ENCODE results near the gene DNMT3A.

The DNMT3A gene

GRCh38 chr2:25222477-25223121 is 119.1 kb downstream of the DNMT3A start:
- DNase-seq (ENCODE audit: extremely low read depth, low read depth), result no peak
- TF ChIP-seq, protein P1, sequence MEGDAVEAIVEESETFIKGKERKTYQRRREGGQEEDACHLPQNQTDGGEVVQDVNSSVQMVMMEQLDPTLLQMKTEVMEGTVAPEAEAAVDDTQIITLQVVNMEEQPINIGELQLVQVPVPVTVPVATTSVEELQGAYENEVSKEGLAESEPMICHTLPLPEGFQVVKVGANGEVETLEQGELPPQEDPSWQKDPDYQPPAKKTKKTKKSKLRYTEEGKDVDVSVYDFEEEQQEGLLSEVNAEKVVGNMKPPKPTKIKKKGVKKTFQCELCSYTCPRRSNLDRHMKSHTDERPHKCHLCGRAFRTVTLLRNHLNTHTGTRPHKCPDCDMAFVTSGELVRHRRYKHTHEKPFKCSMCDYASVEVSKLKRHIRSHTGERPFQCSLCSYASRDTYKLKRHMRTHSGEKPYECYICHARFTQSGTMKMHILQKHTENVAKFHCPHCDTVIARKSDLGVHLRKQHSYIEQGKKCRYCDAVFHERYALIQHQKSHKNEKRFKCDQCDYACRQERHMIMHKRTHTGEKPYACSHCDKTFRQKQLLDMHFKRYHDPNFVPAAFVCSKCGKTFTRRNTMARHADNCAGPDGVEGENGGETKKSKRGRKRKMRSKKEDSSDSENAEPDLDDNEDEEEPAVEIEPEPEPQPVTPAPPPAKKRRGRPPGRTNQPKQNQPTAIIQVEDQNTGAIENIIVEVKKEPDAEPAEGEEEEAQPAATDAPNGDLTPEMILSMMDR (IDR thresholded peaks at IDR 0.05; ENCODE audit: low read depth, low read length), result no peak

DNA sequence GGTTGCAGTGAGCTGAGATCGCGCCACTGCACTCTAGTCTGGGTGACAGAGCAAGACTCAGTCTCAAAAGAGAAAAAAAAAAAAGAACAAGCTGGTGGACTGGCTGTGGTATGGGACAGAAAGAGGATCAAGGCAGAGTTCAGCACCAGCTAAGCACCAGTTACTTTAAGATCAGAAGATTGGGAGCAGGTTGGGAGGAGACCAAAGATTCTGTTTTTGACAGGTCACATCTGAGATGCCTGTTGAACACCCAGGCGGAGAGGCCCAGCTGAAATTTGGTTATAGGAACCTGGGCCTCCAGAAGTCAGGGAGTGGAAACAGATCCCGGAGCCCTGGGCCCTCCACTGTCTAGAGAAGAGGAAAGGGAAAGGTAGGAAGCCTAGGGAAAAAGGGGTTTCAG is 120.1 kb downstream of the DNMT3A start:
- DNase-seq (ENCODE audit: extremely low read depth, low read depth), result no peak
- TF ChIP-seq, protein P1 (IDR thresholded peaks at IDR 0.05; ENCODE audit: low read depth, low read length), result no peak

DNA sequence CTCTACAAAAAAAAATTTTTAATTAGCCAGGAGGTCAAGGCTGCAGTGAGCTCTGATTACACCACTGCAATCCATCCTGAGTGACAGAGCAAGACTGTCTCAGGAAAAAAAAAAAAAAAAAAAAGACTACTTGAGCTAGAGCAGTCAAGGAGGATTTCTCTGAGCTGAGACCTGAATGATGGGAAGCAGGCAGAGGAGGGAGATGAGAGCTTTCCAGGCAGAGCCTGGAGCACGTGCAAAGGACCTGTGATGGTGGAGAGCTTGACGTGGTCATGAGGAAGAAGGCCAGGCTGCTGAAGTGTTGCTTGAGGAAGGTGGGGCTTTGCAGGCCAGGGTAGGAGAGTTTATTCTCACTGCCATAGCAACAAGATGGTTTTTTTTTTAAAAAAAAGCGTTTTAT is 121.4 kb downstream of the DNMT3A start:
- no peak for DNase-seq (ENCODE audit: extremely low read depth, low read depth)

DNA sequence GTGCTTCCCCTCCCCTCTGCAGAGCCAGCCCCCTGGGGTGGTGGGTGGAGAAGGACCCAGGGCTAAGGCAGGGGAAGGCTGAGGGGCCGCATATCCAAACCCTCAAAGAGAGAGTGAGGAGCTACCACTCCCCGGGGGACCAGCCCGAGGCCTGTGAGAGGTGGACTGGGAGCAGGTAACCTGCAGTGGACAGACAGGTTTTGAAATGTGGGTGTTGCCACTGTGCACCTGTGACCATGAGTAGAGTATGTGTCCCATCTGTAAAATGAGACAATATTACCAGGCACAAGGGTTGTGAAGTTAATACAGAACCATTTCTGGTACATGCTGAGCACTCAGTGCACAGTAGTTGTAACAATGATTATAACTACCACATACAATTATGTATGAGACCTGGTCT is 122.1 kb downstream of the DNMT3A start:
- TF ChIP-seq, protein P1 (IDR thresholded peaks at IDR 0.05; ENCODE audit: low read depth, low read length), result no peak
- DNase-seq (ENCODE audit: extremely low read depth, low read depth), result no peak

More for the DNA sequence above, 121.4 kb downstream of the DNMT3A start:
- TF ChIP-seq, protein P1 (IDR thresholded peaks at IDR 0.05; ENCODE audit: low read depth, low read length), result no peak

- TF ChIP-seq, protein P1 (IDR thresholded peaks at IDR 0.05; ENCODE audit: low read depth, low read length), result no peak
- no peak for DNase-seq (ENCODE audit: extremely low read depth, low read depth)
Observed at GRCh38 chr2:25218100-25218499, 123.6 kb downstream of the DNMT3A start.

DNA sequence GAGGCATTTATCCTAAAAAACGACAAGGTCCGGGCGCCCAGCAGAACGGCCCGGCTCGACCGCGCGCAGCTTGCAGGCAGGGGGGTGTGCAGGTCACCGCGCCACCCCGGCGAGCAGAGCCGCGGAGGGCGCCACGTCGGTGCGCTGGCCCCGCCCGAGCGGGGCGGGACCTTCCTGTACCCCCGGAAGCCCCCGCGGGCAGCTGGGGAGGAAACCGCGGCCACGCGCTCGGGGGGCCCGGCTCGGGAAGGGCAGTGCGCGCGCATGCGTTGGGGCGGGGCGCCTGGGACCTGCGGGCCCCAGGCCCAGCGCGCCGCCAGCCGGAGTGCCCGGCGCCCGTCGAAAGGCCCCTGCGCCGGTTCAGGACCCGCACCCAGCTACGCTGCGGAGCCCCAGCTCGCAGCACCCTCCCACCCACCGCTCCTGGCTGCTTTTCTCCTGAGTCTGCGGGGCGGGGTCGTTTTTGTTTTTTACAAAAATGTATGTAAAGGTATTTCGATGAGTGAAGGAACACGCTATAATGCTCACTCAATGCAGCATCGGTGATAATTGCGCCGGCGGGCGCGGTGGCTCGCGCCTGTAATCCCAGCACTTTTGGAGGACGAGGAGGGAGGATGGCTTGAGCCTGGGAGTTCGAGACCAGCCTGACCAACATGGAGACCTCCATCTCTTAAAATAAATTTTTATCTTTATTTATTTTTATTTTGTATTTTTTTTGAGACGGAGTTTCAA is 125.6 kb downstream of the DNMT3A start:
- TF ChIP-seq, protein P1 (IDR thresholded peaks at IDR 0.05; ENCODE audit: low read depth, low read length), result no peak
- DNase-seq (ENCODE audit: extremely low read depth, low read depth), result peak; percentile 27

GRCh38 chr2:25215232-25215631 is 126.5 kb downstream of the DNMT3A start:
- TF ChIP-seq, protein P1 (IDR thresholded peaks at IDR 0.05; ENCODE audit: low read depth, low read length), result no peak

More at GRCh38 chr2:25215232-25215631, 126.5 kb downstream of the DNMT3A start:
- DNase-seq (ENCODE audit: extremely low read depth, low read depth), result no peak

All from AG09319 (cell line).